LNCAP (cell line): ENCODE data around the gene PNMT.

ENCODE experiments used
- TF ChIP-seq, protein P1 (sequence below): fragments of 450-650 bp; IDR thresholded peaks from 2 replicates; pipeline ENCODE4 v1.5.1; 2017; ENCODE audit warnings: mild to moderate bottlenecking

The PNMT gene

DNA sequence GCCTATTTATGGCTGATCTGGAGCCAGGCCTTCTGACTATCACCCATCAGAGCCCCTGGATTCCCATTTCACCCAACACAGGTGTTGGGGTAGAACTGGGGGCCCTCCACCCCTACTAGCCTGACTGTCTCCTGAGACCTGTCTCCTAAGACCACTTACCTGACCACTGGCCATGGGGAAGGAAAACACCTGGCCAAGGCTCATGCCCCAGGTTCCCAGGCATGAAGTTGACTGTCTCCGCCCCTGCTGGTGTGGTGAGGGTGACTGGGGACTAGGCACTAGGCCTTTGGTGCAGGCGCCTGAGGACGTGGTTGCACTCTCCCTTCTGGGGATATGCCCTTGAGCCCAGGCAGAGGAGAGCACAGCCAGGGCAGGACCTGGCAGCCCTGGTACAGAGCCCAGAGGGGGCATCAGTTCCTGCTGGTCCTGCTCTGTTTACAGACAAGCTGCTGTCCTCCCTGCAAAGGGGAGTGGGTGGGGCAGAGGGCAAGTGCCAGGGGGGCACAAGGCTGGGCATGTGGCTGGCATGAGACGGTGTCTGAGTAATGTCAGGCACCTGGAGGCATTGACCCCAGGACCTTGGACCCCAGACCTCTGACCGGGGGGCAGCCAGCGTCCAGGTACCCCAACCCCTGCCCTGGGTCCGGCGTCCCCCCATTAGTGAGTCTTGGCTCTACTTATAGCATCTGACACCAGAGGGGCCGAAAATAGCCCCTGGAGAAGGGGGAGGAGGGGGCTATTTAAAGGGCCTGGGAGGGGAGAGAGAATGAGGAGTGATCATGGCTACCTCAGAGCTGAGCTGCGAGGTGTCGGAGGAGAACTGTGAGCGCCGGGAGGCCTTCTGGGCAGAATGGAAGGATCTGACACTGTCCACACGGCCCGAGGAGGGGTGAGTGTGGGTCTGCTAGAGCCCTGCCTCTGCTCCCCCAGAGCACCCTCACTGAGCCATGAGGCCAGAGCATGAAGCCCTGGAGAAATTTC, 3.4 kb upstream of the PNMT start, which contains the start of gene TCAP:
Gene TCAP (plus strand): TSS at position 769 of the 981 bp plus-strand sequence. CDS start 11 bp downstream, at position 780.
- TF ChIP-seq, protein P1, sequence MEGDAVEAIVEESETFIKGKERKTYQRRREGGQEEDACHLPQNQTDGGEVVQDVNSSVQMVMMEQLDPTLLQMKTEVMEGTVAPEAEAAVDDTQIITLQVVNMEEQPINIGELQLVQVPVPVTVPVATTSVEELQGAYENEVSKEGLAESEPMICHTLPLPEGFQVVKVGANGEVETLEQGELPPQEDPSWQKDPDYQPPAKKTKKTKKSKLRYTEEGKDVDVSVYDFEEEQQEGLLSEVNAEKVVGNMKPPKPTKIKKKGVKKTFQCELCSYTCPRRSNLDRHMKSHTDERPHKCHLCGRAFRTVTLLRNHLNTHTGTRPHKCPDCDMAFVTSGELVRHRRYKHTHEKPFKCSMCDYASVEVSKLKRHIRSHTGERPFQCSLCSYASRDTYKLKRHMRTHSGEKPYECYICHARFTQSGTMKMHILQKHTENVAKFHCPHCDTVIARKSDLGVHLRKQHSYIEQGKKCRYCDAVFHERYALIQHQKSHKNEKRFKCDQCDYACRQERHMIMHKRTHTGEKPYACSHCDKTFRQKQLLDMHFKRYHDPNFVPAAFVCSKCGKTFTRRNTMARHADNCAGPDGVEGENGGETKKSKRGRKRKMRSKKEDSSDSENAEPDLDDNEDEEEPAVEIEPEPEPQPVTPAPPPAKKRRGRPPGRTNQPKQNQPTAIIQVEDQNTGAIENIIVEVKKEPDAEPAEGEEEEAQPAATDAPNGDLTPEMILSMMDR: no peak

DNA sequence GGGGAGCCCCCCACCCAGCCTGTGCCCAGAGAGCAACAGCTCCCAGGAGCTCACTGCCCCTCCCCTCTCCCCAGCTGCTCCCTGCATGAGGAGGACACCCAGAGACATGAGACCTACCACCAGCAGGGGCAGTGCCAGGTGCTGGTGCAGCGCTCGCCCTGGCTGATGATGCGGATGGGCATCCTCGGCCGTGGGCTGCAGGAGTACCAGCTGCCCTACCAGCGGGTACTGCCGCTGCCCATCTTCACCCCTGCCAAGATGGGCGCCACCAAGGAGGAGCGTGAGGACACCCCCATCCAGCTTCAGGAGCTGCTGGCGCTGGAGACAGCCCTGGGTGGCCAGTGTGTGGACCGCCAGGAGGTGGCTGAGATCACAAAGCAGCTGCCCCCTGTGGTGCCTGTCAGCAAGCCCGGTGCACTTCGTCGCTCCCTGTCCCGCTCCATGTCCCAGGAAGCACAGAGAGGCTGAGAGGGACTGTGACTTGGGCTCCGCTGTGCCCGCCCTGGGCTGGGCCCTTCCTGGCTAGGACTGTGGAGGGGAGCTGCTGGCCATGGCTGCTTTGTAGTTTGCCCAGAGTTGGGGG, 2.5 kb upstream of the PNMT start:
- TF ChIP-seq, protein P1: no peak

DNA sequence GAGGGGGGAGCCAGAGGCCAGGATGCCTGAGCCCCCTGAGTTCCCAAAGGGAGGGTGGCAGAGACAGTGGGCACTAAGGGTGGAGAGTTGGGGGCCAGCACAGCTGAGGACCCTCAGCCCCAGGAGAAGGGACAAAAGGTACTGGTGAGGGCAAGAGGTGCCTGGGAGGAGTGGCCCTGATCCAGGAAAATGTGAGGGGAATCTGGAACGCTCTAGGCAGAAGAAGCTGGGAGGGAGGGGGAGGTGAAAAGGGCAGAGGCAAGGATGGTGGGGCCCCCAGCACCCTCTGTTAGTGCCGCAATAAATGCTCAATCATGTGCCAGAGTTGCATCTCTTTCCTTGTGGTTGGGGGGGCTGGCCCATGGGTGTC, 2.0 kb upstream of the PNMT start:
- TF ChIP-seq, protein P1: no peak

DNA sequence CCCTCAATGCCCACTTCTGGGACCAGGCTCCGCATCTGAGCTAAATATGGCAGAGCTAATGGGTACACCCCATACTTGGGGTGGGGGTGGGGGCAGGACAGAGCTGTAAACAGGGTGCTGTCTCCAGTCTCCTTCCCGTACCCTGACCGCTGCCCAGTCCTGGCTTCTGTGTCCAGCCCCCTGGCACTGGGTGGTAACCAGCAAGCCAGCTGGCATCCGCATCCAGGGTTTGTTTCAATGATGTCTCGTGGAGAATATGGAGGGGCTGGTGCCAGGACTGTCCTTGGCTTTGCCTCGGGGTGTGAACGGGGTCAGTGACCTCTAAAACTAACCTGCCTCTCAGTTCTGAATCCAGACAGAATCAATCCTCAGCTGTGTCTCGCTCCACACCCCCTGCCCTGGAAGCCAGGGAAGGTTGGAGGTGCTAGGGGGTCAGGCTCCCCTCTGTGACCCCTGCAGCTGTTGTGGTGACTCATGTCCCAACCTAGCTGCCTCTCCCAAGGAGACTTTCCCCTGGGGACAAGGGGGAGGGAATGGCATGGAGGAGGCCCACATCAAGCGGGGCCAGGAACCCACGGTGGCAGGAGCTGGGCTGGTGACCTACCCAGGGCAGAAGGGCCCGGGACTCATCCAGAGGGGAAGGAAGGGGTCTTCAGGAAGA, 1.5 kb upstream of the PNMT start:
- TF ChIP-seq, protein P1: no peak

DNA sequence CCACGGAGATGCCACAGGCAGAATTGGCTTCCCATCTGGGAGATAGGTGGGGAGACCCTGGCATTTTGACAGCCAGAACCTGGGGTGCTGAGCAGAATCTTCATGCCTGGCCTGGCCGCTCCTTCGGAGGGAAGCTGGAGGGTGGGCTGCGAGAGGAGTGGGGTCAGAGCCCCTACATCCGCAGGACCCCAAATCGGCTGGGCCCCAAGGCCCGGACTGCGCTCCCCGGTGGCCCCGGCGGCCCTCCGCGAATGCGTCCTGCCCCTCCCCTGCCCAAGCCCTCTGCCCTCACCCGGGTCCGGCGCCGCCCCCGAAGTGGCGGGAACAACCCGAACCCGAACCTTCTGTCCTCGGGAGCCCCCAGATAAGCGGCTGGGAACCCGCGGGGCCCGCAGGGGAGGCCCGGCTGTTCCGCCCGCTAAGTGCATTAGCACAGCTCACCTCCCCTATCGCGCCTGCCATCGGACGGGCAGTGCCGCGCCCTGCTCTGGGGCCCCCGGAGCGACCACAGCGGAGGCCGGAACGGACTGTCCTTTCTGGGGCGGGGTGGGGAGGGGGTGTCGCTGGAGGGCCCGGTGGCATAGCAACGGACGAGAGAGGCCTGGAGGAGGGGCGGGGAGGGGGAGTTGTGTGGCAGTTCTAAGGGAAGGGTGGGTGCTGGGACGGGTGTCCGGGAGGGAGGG, 850 bp upstream of the PNMT start:
- TF ChIP-seq, protein P1: no peak

DNA sequence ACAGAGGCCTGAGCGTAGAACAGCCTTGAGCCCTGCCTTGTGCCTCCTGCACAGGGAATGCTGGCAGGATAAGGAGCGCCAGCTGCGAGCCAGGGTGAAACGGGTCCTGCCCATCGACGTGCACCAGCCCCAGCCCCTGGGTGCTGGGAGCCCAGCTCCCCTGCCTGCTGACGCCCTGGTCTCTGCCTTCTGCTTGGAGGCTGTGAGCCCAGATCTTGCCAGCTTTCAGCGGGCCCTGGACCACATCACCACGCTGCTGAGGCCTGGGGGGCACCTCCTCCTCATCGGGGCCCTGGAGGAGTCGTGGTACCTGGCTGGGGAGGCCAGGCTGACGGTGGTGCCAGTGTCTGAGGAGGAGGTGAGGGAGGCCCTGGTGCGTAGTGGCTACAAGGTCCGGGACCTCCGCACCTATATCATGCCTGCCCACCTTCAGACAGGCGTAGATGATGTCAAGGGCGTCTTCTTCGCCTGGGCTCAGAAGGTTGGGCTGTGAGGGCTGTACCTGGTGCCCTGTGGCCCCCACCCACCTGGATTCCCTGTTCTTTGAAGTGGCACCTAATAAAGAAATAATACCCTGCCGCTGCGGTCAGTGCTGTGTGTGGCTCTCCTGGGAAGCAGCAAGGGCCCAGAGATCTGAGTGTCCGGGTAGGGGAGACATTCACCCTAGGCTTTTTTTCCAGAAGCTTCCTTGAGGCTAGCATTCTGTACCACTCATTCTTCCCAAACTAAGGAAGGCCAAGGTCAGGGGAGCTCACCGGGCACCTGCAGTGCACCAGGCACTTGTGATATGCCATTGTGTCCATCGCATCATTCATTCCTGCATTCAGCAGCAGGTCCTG, 1.9 kb downstream of the PNMT start:
- TF ChIP-seq, protein P1: no peak
